ENCODE measurements around the gene ATE1. TPM values are rescaled to one million over a fixed set of nuclear protein-coding genes. Genes with fewer than 3 reads are reported as not detected.

Gene ATE1
- total and polyA plus RNA-seq, 7 donors = 12.5 to 49.6 (median 31.4) TPM

DNA sequence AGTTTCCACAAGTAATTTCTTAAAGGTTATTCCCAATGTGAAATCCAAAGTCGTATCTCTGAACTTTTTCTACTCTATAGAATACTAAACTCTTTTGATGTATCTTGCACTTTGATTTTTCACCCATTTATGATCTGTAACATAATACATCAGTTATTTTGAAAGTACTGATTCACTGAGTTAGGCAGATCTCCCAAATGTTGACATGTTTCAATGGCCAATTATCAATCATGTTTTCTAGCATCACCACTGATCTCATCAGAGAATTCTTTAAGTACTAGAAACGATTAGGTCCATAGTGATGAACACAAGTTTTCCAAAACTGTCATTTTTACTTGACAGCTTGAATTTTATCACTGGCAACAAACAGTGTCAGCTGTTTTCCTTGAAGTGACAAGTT is 119.0 kb downstream of the ATE1 start:
- intact Hi-C loops (cut with DNase I) = no loop called here
- Histone ChIP-seq H3K4me3 (no peak overlapping the region), H3K27ac (no peak overlapping the region), H3K27me3 (no peaks in the 10 kb centered on the region), H3K36me3 (peaks cover 0 to 6% (median 0%) of the 10 kb centered on the region in 4 donors), H3K9me3 (no peaks in the 10 kb centered on the region), H3K4me1 (no peaks in the 10 kb centered on the region)
- 75 to 81% methylated on average over 2 of the region's 2 CpGs for WGBS, 2 donors
- DNase-seq = no peak
- TF ChIP-seq, protein P1, sequence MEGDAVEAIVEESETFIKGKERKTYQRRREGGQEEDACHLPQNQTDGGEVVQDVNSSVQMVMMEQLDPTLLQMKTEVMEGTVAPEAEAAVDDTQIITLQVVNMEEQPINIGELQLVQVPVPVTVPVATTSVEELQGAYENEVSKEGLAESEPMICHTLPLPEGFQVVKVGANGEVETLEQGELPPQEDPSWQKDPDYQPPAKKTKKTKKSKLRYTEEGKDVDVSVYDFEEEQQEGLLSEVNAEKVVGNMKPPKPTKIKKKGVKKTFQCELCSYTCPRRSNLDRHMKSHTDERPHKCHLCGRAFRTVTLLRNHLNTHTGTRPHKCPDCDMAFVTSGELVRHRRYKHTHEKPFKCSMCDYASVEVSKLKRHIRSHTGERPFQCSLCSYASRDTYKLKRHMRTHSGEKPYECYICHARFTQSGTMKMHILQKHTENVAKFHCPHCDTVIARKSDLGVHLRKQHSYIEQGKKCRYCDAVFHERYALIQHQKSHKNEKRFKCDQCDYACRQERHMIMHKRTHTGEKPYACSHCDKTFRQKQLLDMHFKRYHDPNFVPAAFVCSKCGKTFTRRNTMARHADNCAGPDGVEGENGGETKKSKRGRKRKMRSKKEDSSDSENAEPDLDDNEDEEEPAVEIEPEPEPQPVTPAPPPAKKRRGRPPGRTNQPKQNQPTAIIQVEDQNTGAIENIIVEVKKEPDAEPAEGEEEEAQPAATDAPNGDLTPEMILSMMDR (IDR thresholded peaks at IDR 0.05) = no peak
- TF ChIP-seq EP300 (IDR thresholded peaks at IDR 0.05) = no peak
- no peak for TF ChIP-seq POLR2A (IDR thresholded peaks at IDR 0.05)
- TF ChIP-seq POLR2AphosphoS5 (IDR thresholded peaks at IDR 0.05) = no peak

DNA sequence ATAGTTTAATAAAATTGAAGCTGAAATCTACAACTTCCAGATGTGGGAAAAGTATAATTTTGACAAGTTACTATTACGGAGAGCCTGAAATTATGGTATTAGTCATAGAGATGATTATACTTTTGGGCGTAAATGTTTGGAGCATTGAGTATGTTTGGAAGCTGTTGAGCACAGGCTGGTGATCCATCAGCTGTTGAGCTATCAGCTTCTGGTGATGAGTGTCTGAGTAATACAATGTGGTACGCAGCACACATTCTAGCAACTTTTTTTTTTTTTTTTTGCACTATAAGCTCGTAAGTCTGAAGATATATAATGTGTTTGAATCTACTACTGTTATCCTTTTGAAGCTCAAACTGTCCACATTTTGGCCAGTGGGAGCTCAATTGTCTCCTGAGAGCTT is 123.4 kb downstream of the ATE1 start:
- no peaks in the 10 kb centered on the region for H3K27me3 ChIP-seq
- H3K4me3 ChIP-seq = no peak overlapping the region
- H3K4me1 ChIP-seq = no peaks in the 10 kb centered on the region
- intact Hi-C loops (cut with DNase I) = no loop called here
- no peak overlapping the region for H3K27ac ChIP-seq
- TF ChIP-seq, protein P1 (IDR thresholded peaks at IDR 0.05) = no peak
- no peak for TF ChIP-seq POLR2AphosphoS5 (IDR thresholded peaks at IDR 0.05)
- TF ChIP-seq EP300 (IDR thresholded peaks at IDR 0.05) = no peak
- TF ChIP-seq POLR2A (IDR thresholded peaks at IDR 0.05) = no peak
- DNase-seq = no peak
- peaks cover 0 to 6% (median 0%) of the 10 kb centered on the region in 4 donors for H3K36me3 ChIP-seq
- 95 to 99% methylated on average over 4 of the region's 4 CpGs for WGBS, 2 donors
- H3K9me3 ChIP-seq = no peaks in the 10 kb centered on the region

DNA sequence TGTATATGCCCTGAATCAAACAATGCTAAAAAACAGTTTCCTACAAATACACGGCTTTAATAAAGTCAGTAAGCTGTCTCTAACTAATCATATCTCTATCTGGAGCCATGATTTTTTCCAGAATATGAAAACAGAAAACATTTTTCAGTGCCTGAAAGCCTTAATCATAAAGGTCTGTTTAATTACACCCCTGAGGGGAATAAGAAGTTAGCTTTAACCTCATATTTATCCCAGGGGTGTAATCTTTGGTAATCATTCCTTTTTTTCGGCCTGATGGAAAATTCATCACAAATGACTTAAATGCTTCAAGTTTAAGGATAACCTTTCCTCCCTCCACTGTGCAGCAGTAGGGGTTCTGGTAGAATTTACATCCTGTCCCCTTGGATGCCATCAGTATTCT is 124.2 kb downstream of the ATE1 start:
- Histone ChIP-seq H3K27me3 (no peaks in the 10 kb centered on the region), H3K4me1 (no peaks in the 10 kb centered on the region), H3K9me3 (no peaks in the 10 kb centered on the region), H3K36me3 (peaks cover 0 to 6% (median 0%) of the 10 kb centered on the region in 4 donors), H3K27ac (no peak overlapping the region), H3K4me3 (no peak overlapping the region)
- TF ChIP-seq POLR2AphosphoS5 (IDR thresholded peaks at IDR 0.05) (no peak), EP300 (IDR thresholded peaks at IDR 0.05) (no peak), POLR2A (IDR thresholded peaks at IDR 0.05) (no peak)
- TF ChIP-seq, protein P1 (IDR thresholded peaks at IDR 0.05) = no peak
- intact Hi-C loops (cut with DNase I) = no loop called here
- no peak for DNase-seq
- 92 to 98% methylated on average over 2 of the region's 2 CpGs for WGBS, 2 donors

DNA sequence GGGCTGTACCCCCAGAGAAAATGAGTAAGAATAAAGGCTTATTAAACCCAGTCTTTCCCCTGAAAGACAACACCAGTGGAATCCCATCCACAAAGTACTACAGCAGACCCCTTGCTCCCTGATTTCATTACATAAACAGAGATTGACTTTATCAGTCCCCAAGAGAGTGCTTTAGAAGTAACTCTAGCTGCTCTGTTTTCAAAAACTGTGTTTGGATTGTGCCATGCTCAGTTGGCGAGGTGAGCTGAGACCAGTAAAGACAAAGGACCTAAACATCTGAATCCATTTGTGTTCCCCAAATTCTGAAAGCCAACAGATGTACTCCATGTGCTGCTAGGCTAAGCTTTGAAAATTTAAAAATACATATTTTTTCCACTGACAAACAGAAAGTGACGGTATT is 127.0 kb downstream of the ATE1 start:
- Histone ChIP-seq H3K4me1 (no peaks in the 10 kb centered on the region), H3K4me3 (no peak overlapping the region), H3K36me3 (no peaks in the 10 kb centered on the region), H3K27ac (no peak overlapping the region), H3K27me3 (no peaks in the 10 kb centered on the region), H3K9me3 (no peaks in the 10 kb centered on the region)
- intact Hi-C loops (cut with DNase I) = no loop called here
- DNase-seq = no peak
- WGBS, 2 donors = 98% methylated on average over 2 of the region's 2 CpGs
- TF ChIP-seq EP300 (IDR thresholded peaks at IDR 0.05) (no peak), POLR2A (IDR thresholded peaks at IDR 0.05) (no peak), POLR2AphosphoS5 (IDR thresholded peaks at IDR 0.05) (no peak)
- TF ChIP-seq, protein P1 (IDR thresholded peaks at IDR 0.05) = no peak

DNA sequence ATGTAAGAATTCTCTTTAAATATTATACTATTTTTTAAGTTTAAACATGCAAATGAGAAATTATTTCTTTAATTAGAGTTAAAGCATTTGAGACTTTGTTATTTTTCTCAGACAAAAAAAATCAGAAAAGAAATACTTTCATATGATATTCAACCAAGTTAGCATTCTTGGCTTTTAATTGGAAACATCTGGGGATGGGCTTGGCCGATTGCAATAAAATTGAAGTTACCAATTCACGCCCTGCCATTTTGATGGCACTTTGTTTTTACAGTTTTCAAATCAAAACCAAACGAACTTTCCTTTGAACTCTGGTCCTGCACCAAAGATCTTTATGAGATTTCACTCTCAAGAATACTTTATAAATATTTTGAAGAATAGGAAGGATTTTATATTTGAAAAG is 127.7 kb downstream of the ATE1 start:
- 47 to 71% methylated on average over 3 of the region's 3 CpGs for WGBS, 2 donors
- no peaks in the 10 kb centered on the region for H3K4me1 ChIP-seq
- intact Hi-C loops (cut with DNase I) = no loop called here
- DNase-seq = no peak
- TF ChIP-seq, protein P1 (IDR thresholded peaks at IDR 0.05) = no peak
- no peak for TF ChIP-seq POLR2AphosphoS5 (IDR thresholded peaks at IDR 0.05)
- no peak for TF ChIP-seq POLR2A (IDR thresholded peaks at IDR 0.05)
- TF ChIP-seq EP300 (IDR thresholded peaks at IDR 0.05) = no peak
- no peaks in the 10 kb centered on the region for H3K36me3 ChIP-seq
- no peaks in the 10 kb centered on the region for H3K27me3 ChIP-seq
- no peak overlapping the region for H3K27ac ChIP-seq
- H3K9me3 ChIP-seq = no peaks in the 10 kb centered on the region
- H3K4me3 ChIP-seq = no peak overlapping the region

Data from sigmoid colon (tissue), 7 donors.